Trophoblast cell (in vitro differentiated cells and primary cell): Measurements from ENCODE around the gene PRKAR1B.

Experiments
- DNase-seq, 2 donors: peaks; one replicate each; pipeline ENCODE4 v3.0.0-alpha.2; 2016
- H2AFZ ChIP-seq: 2 replicates; pipeline ENCODE4 v1.6.1; 2013; ENCODE audit warnings: low read length, moderate library complexity, mild to moderate bottlenecking; ENCODE audit not compliant: insufficient read depth, poor library complexity
- H2AK5ac ChIP-seq: 2 replicates; pipeline ENCODE4 v1.6.1; 2013; ENCODE audit warnings: mild to moderate bottlenecking, low read length
- H2BK120ac ChIP-seq: 2 replicates; pipeline ENCODE4 v1.6.1; 2013; ENCODE audit warnings: low read length, mild to moderate bottlenecking, moderate library complexity; ENCODE audit not compliant: insufficient read depth, poor library complexity
- H2BK12ac ChIP-seq: 2 replicates; pipeline ENCODE4 v1.6.1; 2013; ENCODE audit warnings: mild to moderate bottlenecking, low read length, moderate library complexity
- H2BK5ac ChIP-seq: 2 replicates; pipeline ENCODE4 v1.6.1; 2013; ENCODE audit warnings: low read length, low read depth, moderate library complexity, mild to moderate bottlenecking; ENCODE audit not compliant: poor library complexity
- H3K14ac ChIP-seq: 2 replicates; pipeline ENCODE4 v1.6.1; 2013; ENCODE audit warnings: mild to moderate bottlenecking, low read length
- H3K18ac ChIP-seq: 2 replicates; pipeline ENCODE4 v1.6.1; 2013; ENCODE audit warnings: mild to moderate bottlenecking, low read length
- H3K23ac ChIP-seq: 2 replicates; pipeline ENCODE4 v1.6.1; 2013; ENCODE audit warnings: low read length
- H3K27ac ChIP-seq: 2 replicates; pipeline ENCODE4 v1.5.1; 2013; ENCODE audit warnings: low read depth, mild to moderate bottlenecking, inconsistent platforms, low read length, moderate library complexity
- H3K27me3 ChIP-seq: 2 replicates; pipeline ENCODE4 v1.6.1; 2013; ENCODE audit warnings: inconsistent platforms, mild to moderate bottlenecking, low read length, moderate library complexity; ENCODE audit not compliant: insufficient read depth
- H3K36me3 ChIP-seq, 2 experiments: 1 replicate in 1 of 2; 2 replicates in 1 of 2; pipeline ENCODE4 v1.6.1; 2013; ENCODE audit warnings: low read length in 2 of 2, mild to moderate bottlenecking in 2 of 2, moderate library complexity in 1 of 2; ENCODE audit not compliant: insufficient read depth in 2 of 2, control insufficient read depth in 1 of 2
- H3K4ac ChIP-seq: 2 replicates; pipeline ENCODE4 v1.6.1; 2013; ENCODE audit warnings: low read depth, mild to moderate bottlenecking, low read length, moderate library complexity
- H3K4me1 ChIP-seq, 2 experiments: 1 replicate in 1 of 2; 2 replicates in 1 of 2; pipeline ENCODE4 v1.6.1; 2013; ENCODE audit warnings: low read length in 2 of 2, mild to moderate bottlenecking in 2 of 2, moderate library complexity in 1 of 2; ENCODE audit not compliant: insufficient read depth in 2 of 2, control insufficient read depth in 1 of 2
- H3K4me2 ChIP-seq: 2 replicates; pipeline ENCODE4 v1.6.1; 2013; ENCODE audit warnings: inconsistent platforms, mild to moderate bottlenecking, low read length, moderate library complexity
- H3K4me3 ChIP-seq: 2 replicates; pipeline ENCODE4 v1.5.1; 2013; ENCODE audit warnings: mild to moderate bottlenecking, low read depth, low read length, inconsistent platforms
- H3K79me1 ChIP-seq: one replicate; pipeline ENCODE4 v1.6.1; 2013; ENCODE audit warnings: low read length
- H3K79me2 ChIP-seq: 2 replicates; pipeline ENCODE4 v1.6.1; 2013; ENCODE audit warnings: low read length, mild to moderate bottlenecking; ENCODE audit not compliant: control insufficient read depth, insufficient read depth, poor library complexity
- H3K9ac ChIP-seq: 2 replicates; pipeline ENCODE4 v1.6.1; 2013; ENCODE audit warnings: mild to moderate bottlenecking, low read length
- H3K9me3 ChIP-seq: 2 replicates; pipeline ENCODE4 v1.6.1; 2013; ENCODE audit warnings: low read depth, mild to moderate bottlenecking, control low read depth, inconsistent platforms, low read length; ENCODE audit not compliant: insufficient read depth
- H4K12ac ChIP-seq: 2 replicates; pipeline ENCODE4 v1.6.1; 2013; ENCODE audit warnings: low read depth, mild to moderate bottlenecking, low read length, moderate library complexity
- H4K8ac ChIP-seq: 2 replicates; pipeline ENCODE4 v1.6.1; 2013; ENCODE audit warnings: low read depth, mild to moderate bottlenecking, low read length, moderate library complexity
- H4K91ac ChIP-seq: one replicate; pipeline ENCODE4 v1.6.1; 2013; ENCODE audit warnings: low read depth, mild to moderate bottlenecking, low read length, moderate library complexity
- WGBS: extraction: QIAGEN DNeasy Blood & Tissue Kit; methylation state at CpG from one replicate; pipeline ENCODE4 v1.1.7; 2013; ENCODE audit warnings: missing lambda C conversion rate; ENCODE audit not compliant: insufficient read length, insufficient coverage; ENCODE audit errors: extremely low coverage; 5-methylcytosine and 5-hydroxymethylcytosine counted together

Gene PRKAR1B

DNA sequence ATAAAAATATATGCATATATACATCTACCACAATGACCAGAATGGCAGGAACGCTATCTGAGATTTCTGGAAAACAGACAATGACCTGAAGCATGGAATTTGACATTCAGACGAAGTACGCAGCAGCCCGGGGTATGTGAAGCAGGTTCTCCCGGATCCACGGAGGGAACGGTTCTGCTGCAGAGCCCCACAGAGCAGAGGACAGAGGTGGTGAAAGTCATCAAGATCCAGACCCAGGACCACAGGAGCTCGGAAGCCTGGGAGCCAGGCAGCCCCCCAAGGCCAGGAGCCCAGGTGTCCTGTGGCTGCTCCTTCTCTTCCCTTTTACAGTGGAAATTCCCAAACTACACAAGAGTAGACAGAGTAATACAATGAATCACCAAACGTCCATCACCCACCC lies 42.7 kb downstream of the PRKAR1B start:
- no peak overlapping the region for H3K27ac ChIP-seq
- H2BK120ac ChIP-seq: no peak overlapping the region
- no peak overlapping the region for H4K8ac ChIP-seq
- H3K9me3 ChIP-seq: peaks cover 22% of the 10 kb centered on the region
- H3K36me3 ChIP-seq: no peaks in the 10 kb centered on the region
- no peak overlapping the region for H3K23ac ChIP-seq
- no peaks in the 10 kb centered on the region for H3K4me1 ChIP-seq
- H3K4me3 ChIP-seq: no peak overlapping the region
- no peak overlapping the region for H3K9ac ChIP-seq
- H3K79me1 ChIP-seq: no peaks in the 10 kb centered on the region
- no peak overlapping the region for H4K91ac ChIP-seq
- DNase-seq: no peak
- H3K79me2 ChIP-seq: no peaks in the 10 kb centered on the region
- H2BK12ac ChIP-seq: no peak overlapping the region
- no peak overlapping the region for H2AFZ ChIP-seq
- no peak overlapping the region for H3K14ac ChIP-seq
- H3K18ac ChIP-seq: no peak overlapping the region
- no peak overlapping the region for H3K4ac ChIP-seq
- H3K27me3 ChIP-seq: no peaks in the 10 kb centered on the region
- no peak overlapping the region for H2AK5ac ChIP-seq
- no CpG with 5 or more reads among the region's 9 CpGs for WGBS
- H4K12ac ChIP-seq: no peak overlapping the region
- H3K4me2 ChIP-seq: no peak overlapping the region
- no peak overlapping the region for H2BK5ac ChIP-seq

DNA sequence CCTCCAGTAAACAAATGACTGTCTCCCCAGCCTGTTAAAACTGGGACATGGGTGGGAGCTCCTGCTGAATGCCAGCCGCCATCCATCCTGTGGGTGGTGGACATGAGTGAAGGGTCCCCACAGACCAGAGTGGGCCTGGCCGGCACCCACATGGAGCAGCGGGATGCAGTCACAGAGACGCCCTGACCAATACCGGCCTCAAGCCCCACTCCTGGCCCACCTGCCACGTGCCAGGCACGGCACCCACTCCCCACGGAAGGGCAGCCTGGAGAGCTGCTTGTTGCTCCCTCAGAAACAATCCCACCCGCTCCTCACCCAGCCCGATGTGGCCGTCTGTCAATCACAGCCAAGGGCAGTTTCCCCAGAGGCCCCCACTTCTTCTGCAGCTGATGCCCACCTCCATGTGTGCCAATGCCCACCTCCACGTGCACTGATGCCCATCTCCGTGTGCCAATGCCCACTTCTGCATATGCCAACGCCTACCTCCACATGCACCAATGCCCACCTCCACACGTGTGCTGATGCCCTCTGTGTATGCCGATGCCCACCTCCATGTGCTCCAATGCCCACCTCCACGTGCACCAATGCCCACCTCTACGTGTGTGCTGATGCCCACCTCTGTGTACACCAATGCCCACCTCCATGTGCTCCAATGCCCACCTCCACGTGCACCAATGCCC lies 43.4 kb downstream of the PRKAR1B start:
- Histone ChIP-seq H3K23ac (no peak overlapping the region), H4K12ac (no peak overlapping the region), H3K4me3 (no peak overlapping the region), H3K9ac (no peak overlapping the region), H3K4me1 (no peaks in the 10 kb centered on the region), H3K4me2 (no peak overlapping the region), H2AFZ (no peak overlapping the region), H3K27ac (no peak overlapping the region), H3K14ac (no peak overlapping the region), H4K8ac (no peak overlapping the region), H3K27me3 (no peaks in the 10 kb centered on the region), H3K79me2 (no peaks in the 10 kb centered on the region), H3K18ac (no peak overlapping the region), H3K9me3 (peaks cover 22% of the 10 kb centered on the region), H2BK120ac (no peak overlapping the region), H3K4ac (no peak overlapping the region), H2AK5ac (no peak overlapping the region), H2BK5ac (no peak overlapping the region), H4K91ac (no peak overlapping the region), H3K79me1 (no peaks in the 10 kb centered on the region), H2BK12ac (no peak overlapping the region), H3K36me3 (no peaks in the 10 kb centered on the region)
- no peak for DNase-seq
- no CpG with 5 or more reads among the region's 19 CpGs for WGBS

DNA sequence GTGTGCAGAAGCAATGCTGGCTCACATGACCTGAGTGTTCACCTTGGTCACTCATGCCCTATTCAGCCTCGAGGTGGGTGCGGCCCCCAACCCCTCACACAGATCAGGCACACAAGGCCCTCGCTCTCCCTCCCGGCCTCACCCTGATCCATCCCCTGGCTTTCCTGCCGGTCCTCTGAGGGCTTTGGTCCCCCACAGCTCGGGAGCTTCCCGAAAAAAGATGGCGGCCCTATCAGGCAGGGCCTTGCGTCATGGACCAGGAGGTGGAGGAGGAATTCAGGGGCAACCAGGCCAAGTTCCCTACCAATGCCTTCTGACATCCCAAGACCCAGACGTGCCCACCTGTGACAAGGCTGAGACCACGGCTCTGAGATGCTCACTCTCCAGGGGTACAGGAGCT lies 44.3 kb downstream of the PRKAR1B start:
- Histone ChIP-seq H3K14ac (no peak overlapping the region), H4K12ac (no peak overlapping the region), H3K27ac (no peak overlapping the region), H2AK5ac (no peak overlapping the region), H3K9ac (no peak overlapping the region), H2BK5ac (no peak overlapping the region), H4K8ac (no peak overlapping the region), H3K4ac (no peak overlapping the region), H3K27me3 (no peaks in the 10 kb centered on the region), H3K4me2 (no peak overlapping the region), H2AFZ (no peak overlapping the region), H3K79me1 (no peaks in the 10 kb centered on the region), H2BK120ac (no peak overlapping the region), H2BK12ac (no peak overlapping the region), H3K36me3 (no peaks in the 10 kb centered on the region), H3K18ac (no peak overlapping the region), H3K9me3 (peaks cover 17% of the 10 kb centered on the region), H4K91ac (no peak overlapping the region), H3K79me2 (no peaks in the 10 kb centered on the region), H3K23ac (no peak overlapping the region), H3K4me1 (no peaks in the 10 kb centered on the region), H3K4me3 (no peak overlapping the region)
- DNase-seq: no peak
- WGBS: no CpG with 5 or more reads among the region's 11 CpGs

GRCh38 chr7:681551-682307 lies 45.4 kb downstream of the PRKAR1B start:
- H3K18ac ChIP-seq: no peak overlapping the region
- WGBS: no CpG with 5 or more reads among the region's 13 CpGs
- H2BK5ac ChIP-seq: no peak overlapping the region
- H3K4ac ChIP-seq: no peak overlapping the region
- no peak for DNase-seq
- no peak overlapping the region for H4K12ac ChIP-seq
- H3K36me3 ChIP-seq: no peaks in the 10 kb centered on the region
- no peak overlapping the region for H3K14ac ChIP-seq
- no peaks in the 10 kb centered on the region for H3K27me3 ChIP-seq
- no peak overlapping the region for H3K4me2 ChIP-seq
- H3K79me1 ChIP-seq: no peaks in the 10 kb centered on the region
- H4K91ac ChIP-seq: no peak overlapping the region
- no peak overlapping the region for H3K9ac ChIP-seq
- H3K23ac ChIP-seq: no peak overlapping the region
- H3K79me2 ChIP-seq: no peaks in the 10 kb centered on the region
- no peak overlapping the region for H2AFZ ChIP-seq
- no peak overlapping the region for H2AK5ac ChIP-seq
- H3K4me3 ChIP-seq: no peak overlapping the region
- H2BK120ac ChIP-seq: no peak overlapping the region
- no peaks in the 10 kb centered on the region for H3K4me1 ChIP-seq
- H3K27ac ChIP-seq: no peak overlapping the region
- H2BK12ac ChIP-seq: no peak overlapping the region
- peaks cover 17% of the 10 kb centered on the region for H3K9me3 ChIP-seq
- no peak overlapping the region for H4K8ac ChIP-seq
